Measurements from ENCODE around the gene PRRG2. TPM values are rescaled to one million over a fixed set of nuclear protein-coding genes. Genes with fewer than 3 reads are reported as not detected.

The PRRG2 gene
- total RNA-seq, 1 donor from 2014 or later: 8.5 TPM

DNA sequence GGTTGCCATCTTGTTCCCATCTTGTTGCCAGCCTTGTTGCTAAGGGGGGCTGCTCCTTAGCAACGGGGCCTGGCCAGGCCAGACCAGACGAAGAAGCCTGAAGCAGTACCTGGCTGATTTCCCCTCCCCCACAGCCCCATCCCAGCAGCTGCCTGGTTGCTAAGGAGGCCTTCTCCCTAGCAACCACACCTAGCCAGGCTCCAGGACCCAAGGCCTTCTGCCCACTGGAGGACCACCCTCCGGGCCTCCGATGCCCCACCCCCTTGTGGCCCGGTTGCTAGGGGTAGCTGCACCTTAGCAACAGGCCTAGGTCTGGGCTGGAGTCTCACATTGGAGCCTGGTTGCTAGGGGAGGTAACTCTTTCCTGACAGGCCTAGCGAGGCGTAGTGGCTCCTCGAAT lies 3.9 kb downstream of the PRRG2 start:
- ATAC-seq (no peak), DNase-seq (ENCODE audit: low spot score) (no peak)

DNA sequence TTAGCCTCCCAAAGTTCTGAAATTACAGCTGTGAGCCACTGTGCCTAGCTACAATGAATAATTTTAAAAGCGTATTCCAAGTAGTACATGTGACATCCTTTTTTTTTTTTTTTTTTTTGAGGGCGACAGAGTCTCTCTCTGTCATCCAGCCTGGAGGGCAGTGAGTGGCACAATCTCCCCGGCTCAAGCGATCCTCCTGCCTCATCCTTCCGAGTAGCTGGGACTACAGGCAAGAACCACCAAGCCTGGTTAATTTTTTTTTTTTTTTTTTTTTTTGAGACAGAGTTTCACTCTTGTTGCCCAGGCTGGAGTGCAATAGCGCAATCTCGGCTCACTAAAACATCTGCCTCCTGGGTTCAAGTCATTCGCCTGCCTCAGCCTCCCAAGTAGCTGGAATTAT lies 6.1 kb downstream of the PRRG2 start:
- DNase-seq (ENCODE audit: low spot score) (no peak), ATAC-seq (no peak)

DNA sequence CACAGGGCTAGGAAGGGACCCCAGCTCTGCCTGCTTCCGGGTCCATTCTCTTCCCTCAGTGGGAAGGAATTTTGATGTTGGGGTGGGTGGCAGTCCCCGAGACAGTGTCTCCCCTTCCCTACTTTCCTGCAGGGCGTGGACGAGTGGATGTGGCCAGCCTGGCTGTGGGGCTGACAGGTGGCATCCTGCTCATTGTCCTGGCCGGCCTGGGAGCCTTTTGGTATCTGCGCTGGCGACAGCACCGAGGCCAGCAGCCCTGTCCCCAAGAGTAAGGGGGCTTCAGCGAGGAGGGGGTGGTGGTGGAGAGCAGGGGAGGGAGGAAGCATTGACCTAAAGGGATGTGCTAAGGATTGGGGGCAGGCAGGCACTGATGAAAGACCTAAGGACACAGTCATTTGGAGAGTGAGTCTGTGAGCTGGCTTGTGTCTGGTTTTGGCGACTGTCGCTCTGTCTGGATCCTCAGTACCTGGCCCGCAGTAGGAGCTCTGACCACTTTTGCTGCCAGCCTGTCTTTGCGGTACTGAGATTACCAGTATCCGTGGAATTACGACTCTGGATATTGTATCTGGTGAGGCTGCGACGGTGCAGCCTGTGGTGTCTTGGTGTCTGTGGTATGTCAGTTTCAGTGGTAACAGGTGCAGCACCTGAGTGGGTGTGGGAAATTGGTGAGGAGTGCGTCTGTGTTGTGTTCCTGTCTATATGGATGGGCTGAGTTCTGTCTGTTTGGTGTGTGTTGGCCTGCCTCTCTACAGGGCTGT lies 7.4 kb downstream of the PRRG2 start:
- ATAC-seq: no peak
- no peak for DNase-seq (ENCODE audit: low spot score)

DNA sequence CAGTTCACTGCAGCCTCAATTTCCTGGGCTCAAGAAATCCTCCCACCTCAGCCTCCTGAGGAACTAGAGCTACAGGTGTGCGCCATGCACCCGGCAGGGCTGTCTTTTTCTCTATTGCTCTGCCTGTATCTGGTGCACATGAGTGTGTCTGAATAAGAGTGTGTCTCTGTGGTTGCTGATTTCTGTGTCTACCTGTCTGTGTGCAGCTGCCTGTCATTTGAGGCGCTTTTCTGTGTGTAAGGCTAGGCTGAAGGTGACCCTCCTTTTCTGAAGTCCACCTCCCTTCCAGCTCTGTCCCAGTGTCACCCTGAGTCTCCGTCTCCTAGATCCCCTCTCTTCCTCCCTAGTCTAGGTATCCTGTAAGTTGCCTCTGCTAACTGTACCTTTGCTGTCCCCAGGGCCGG lies 8.4 kb downstream of the PRRG2 start:
- no peak for ATAC-seq
- no peak for DNase-seq (ENCODE audit: low spot score)

DNA sequence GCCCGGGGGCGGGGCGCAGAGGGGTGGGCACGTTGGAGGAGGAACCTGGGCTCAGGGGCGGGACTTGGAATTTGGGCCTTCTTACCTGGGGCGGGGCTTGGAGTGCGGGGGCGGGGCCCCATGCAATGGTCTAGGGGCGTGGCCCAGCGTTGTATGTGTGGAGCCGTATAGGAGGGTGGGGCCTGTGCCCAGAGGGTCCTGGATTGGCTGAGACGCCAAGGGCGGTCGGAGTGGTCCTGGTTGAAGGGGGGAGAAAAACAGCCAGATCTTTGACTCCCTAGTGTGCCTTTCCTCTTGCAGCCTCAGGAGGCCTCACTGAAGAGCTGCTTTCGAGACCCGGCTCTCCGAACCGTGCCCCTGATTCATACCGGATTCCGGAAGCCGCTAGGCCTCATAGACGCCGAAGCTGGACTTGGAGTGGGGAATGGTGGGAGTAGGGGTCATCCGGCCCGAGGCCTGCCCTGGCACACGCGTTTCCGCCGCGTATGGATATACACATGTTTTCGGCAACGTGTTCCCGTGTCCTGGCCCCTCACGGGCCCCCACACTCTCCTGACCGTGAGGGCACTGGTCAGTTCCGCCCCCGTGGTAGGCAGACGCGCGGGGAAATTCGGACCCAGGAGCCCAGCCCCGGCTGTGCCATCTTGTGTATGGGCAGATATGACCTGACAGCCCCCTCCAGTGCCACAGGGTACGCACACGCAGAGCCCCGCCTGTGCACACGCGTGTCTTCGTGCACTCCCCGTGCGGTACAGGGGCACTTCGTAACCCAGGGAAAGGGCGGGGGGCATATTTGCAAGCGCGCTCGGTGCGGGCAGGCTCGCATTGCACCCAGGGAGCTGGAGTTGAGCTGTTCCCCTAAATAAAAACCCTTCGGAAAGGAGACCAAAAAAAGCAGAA lies 9.2 kb downstream of the PRRG2 start:
- DNase-seq (ENCODE audit: low spot score) (peak; percentile 98), ATAC-seq (peak; percentile 84)

DNA sequence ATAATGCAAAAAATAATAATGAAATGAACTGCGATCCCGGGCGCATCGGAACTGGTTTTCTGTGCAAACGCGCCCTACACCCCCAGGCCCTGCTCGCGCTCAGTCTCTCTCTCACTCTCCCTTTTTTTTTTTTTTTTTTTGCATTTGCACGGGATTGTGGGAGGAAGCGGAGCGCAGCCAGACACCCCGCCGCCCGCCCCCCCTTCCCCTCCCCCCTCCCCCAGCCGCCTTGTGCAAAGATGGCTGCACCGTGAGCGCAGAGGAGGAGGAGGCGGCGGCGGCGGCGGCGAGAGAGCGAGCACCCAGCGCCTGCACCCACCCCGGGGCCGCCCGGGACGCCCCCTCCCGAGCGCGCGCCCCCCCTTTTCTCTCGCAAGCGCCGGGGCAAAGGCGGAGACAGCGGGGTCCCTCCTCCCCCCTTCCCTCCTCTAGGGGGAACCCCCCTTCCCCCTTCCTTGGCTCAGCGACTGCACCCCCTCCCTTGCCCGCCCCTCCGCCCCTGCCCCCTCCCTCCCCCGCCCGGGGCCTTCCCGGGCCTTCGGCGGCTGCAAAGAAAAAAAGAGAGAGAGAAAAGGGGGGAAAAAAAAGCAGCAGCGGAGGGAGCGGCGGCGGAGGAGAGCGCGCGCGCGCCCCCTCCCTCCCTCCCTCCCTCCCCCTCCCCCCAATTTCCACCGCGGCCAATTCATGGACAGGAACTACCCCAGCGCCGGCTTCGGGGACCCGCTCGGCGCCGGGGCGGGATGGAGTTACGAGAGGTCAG lies 10.0 kb downstream of the PRRG2 start, which contains the start of gene PRR12:
PRR12 (plus strand) TSS at position 212 of the 760 bp plus-strand sequence; CDS start at position 685, 473 bp downstream.
- DNase-seq (ENCODE audit: low spot score) (peak; percentile 68), ATAC-seq (peak; percentile 61)

DNA sequence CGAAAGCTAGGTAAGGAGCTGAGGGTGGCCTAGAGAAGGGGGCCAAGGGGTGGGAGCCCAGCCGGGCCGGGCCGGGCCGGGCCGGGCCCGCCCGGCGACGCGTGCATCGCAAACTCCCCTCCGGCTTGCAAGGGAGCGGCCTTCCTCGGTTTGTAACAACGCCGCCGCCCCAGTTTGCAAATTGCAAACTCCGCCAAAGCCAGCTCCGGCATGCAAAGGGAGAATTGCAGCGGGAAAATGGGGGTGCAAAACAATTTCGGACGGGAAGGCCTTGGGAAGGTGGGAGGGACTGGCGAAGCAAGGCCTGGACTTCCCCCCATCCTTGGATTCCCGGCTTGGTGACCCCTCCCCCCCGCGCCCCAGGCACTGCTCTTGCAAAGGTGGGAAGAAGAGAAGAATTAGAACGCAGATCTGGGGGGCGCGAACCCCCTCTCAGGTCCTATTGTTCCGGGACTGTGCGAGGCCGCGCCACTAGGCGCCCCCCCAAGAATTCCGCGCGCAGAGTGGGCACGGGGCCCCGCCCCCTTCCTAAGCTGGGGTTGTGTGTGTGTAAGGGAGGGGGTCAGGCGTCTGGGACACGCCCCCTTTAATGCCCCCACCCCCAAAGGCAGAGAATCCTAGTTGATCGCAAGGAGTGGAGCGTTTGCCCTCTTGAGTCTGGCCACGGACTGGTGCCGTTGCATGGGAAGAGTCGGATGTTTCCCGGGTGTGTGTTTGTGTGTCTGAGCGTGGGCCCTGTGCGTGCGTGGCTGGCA lies 10.8 kb downstream of the PRRG2 start:
- ATAC-seq (no peak), DNase-seq (ENCODE audit: low spot score) (peak; percentile 58)

DNA sequence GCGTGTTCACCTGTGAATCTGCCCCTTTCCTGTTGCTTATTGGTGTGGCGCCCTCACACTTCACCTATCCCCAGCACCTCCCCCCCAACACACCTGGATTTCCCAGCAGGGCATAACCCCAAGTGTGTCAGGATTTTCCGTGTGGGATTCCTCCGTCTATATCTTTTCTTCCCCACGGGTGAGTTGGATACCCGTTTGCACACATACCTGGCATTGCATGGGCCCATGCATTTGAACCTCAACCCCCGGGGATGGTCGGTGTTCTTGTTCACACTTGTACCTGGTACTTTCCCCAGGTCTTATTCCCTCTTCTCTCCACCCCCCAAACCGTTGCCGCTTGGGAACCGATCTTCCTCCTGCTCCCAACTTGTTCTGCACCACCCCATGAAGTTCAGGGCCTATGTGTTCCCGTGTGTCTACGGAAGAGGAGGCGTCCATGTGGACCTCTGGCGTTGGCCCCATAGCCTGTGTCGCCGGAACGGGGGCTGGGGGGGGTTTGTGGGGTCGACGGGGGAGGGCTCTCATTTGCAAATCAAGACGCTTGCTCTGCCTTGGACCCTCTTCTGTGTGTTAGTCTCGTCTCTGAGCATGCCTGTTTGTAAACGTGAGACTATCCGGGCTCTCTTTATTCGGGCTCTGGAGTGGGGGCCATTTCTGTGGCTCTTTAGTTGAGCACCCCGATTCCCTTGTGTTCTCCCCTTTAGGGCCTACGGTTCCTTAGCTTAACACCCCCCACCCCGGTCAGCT lies 11.5 kb downstream of the PRRG2 start:
- ATAC-seq: no peak
- no peak for DNase-seq (ENCODE audit: low spot score)

DNA sequence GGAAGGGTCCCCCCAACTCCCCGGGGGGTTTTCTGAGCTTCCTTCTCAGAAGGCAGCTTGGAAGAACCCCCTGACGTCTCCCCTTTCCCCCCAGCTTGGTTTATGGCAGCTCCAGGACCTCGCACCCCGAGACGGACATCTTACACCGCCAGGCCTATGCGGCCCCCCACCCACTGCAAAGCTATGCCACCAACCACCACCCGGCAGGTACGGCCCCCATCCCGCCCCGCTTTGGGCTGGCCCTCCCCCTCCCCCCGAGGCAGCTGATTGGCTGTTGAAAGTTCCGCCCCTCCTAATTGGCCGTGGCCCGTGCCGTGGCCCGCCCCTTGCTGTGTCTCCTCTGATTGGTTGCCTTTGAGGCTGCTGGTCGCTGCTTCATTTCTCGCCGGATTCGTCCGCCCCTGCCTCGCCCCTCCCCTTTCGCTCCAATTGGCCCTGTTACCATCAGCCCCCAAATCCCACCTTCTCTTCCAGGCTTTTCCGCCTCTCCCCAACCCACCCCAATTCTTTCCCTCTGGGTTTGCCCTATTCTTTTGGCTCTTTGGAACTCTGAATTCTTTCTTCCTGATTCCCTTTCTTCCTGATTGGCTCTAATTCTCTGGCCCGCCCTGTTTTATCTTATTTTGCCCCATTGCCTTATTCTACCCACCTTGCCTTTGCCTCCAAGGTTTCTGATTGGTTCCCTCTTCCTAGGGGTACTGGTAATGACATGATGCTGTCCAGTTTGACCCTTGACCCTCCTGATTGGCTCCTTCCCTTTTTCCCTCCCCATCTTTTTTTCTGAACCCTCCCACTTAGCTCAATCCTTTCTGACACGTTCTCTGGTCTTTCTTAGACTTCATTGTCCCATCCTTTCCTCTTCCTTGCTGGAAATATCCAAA lies 12.4 kb downstream of the PRRG2 start:
- DNase-seq (ENCODE audit: low spot score): peak; percentile 86
- peak; percentile 13 for ATAC-seq

DNA sequence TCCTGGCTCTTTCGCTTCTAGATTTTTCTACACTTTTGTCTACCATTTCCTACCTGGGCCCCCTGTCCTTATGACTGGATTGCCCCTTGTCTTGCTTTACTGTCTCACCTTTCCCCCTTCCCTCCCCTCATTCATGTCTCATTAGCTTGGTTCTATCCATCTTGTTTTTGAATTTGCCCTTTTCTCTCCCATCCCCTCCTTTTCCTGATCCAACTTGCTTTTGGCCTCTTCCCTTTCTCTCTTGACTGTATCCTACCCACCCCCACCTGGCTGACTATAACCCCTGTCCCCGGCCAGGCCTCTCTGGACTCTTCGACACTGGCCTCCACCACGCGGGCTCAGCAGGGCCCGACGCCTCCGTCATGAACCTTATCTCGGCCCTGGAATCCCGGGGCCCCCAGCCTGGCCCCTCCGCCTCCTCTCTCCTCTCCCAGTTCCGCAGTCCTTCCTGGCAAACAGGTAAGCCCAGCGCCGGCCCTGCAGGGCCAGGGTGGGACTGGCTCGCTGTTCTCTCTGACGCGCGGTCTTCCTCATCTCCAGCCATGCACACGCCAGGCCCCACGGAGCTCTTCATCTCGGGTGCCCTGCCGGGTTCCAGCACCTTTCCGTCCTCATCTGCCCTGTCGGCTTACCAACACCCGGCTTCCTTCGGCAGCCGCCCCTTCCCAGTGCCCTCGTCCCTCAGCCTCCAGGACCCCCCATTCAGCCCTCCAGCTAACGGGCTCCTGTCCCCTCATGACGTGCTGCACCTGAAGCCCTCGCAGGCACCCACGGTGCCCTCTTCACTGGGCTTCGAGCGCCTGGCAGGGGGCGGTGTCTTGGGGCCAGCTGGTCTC lies 13.3 kb downstream of the PRRG2 start:
- no peak for ATAC-seq
- DNase-seq (ENCODE audit: low spot score): no peak

DNA sequence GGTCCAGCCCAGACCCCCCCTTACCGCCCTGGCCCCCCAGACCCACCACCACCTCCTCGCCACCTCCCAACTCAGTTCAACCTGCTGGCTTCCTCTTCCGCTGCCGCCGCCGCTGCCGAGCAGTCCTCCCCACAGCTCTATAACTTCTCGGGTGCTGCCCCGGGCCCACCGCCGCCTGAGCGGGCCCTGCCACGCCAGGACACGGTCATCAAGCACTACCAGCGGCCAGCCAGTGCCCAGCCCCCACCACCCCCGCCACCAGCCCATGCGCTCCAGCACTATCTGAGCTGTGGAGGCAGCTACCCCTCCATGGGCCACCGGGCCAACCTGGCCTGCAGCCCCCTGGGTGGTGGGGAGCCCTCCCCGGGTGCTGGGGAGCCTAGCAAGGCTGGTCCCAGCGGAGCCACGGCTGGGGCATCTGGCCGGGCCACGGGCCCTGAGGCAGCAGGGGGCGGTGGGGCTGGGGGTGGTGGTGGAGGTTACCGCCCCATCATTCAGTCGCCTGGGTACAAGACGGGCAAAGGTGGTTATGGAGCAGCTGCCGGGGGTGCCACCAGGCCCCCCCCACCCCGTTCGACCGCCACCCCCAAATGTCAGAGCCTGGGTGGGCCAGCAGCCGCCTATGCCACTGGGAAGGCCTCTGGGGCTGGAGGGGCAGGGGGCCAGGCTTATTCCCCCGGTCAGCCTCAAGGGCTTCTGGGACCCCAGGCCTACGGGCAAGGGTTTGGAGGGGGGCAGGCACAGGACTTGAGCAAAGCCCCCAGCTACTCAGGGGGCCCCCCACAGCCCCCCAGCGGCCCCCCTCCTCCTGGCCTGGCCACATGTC lies 14.1 kb downstream of the PRRG2 start:
- ATAC-seq (no peak), DNase-seq (ENCODE audit: low spot score) (no peak)

DNA sequence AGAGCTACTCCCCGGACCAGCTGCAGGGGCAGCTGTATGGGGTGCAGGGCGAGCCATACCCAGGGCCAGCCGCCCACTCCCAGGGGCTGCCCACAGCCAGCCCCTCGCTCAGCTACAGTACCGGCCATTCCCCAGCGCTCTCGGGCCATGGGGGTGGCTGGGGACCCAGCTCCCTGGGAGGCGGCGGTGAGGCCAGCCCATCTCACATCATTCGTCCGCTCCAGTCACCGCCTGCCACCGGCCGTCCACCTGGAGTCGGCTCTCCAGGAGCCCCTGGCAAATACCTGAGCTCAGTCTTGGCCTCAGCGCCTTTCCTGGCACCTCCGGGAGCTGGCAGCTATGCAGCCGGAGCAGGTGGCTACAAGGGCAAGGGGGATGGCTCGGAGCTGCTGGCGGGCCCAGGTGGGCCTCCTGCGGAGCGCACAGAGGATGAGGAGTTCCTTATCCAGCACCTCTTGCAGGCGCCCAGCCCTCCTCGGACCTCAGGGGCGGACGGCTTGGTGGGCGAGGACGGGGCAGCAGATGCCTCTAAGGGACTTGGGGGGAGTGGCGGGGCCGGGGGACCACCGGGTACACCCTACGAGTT lies 14.8 kb downstream of the PRRG2 start:
- ATAC-seq (no peak), DNase-seq (ENCODE audit: low spot score) (no peak)

DNA sequence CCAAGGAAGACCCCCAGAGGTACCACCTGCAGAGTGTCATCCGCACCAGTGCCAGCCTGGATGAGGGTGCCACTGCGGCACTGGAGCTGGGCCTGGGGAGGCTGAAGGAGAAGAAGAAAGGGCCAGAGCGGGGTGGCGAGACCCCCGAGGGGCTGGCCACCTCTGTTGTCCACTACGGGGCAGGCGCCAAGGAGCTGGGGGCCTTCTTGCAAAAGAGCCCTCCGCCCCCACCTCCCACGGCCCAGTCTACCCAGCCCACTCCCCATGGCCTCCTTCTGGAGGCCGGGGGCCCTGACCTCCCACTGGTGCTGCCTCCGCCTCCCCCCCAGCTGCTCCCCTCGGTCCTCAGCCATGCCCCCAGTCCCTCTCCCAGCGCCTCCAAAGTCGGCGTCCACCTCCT lies 15.3 kb downstream of the PRRG2 start:
- ATAC-seq: no peak
- no peak for DNase-seq (ENCODE audit: low spot score)

DNA sequence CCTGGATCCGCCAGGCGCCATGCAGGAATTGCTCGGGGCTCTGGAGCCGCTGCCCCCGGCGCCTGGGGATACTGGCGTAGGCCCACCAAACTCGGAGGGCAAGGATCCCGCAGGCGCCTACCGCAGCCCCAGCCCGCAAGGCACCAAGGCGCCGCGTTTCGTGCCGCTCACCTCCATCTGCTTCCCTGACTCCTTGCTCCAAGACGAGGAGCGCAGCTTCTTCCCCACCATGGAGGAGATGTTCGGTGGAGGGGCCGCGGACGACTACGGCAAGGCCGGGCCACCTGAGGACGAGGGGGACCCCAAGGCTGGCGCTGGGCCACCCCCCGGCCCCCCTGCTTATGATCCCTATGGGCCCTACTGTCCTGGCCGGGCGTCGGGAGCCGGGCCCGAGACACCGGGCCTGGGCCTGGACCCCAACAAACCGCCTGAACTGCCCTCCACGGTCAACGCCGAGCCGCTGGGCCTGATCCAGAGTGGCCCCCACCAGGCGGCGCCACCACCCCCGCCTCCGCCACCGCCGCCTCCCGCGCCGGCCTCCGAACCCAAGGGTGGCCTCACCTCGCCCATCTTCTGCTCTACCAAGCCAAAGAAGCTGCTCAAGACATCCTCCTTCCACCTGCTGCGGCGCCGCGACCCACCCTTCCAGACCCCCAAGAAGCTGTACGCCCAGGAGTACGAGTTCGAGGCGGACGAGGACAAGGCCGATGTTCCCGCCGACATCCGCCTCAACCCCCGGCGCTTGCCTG lies 16.0 kb downstream of the PRRG2 start:
- ATAC-seq: no peak
- DNase-seq (ENCODE audit: low spot score): no peak

DNA sequence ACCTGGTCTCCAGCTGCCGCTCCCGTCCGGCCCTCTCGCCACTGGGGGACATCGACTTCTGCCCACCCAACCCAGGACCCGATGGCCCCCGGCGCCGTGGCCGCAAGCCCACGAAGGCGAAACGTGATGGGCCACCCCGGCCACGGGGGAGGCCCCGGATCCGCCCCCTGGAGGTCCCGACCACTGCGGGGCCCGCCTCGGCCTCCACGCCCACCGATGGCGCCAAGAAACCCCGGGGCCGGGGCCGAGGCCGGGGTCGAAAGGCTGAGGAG lies 16.5 kb downstream of the PRRG2 start:
- DNase-seq (ENCODE audit: low spot score) (no peak), ATAC-seq (no peak)
